Spinal cord (tissue), 10 donors: ENCODE data around the gene CACNA1E. TPM values are rescaled to one million over a fixed set of nuclear protein-coding genes. Genes with fewer than 3 reads are reported as not detected.

Experiments used
- DNase-seq, 6 donors: peaks; one replicate each; pipeline versions ENCODE4 v3.0.0 to v3.0.0-alpha.2; 2013 to 2015; ENCODE audit warnings: low spot score in 6 of 6, low read depth in 4 of 6
- H3K27ac ChIP-seq: one replicate; pipeline ENCODE4 v1.5.1; 2013; ENCODE audit warnings: low read depth, low read length, control low read depth
- H3K27me3 ChIP-seq: one replicate; pipeline ENCODE4 v1.6.1; 2013; ENCODE audit warnings: low read length; ENCODE audit not compliant: control insufficient read depth, insufficient read depth
- H3K36me3 ChIP-seq: one replicate; pipeline ENCODE4 v1.6.1; 2013; ENCODE audit warnings: low read length; ENCODE audit not compliant: control insufficient read depth, insufficient read depth
- H3K4me1 ChIP-seq: one replicate; pipeline ENCODE4 v1.6.1; 2013; ENCODE audit warnings: low read length; ENCODE audit not compliant: control insufficient read depth, insufficient read depth
- H3K4me3 ChIP-seq: one replicate; pipeline ENCODE4 v1.5.1; 2013; ENCODE audit warnings: low read depth, low read length, control low read depth
- H3K9me3 ChIP-seq: one replicate; pipeline ENCODE4 v1.6.1; 2013; ENCODE audit warnings: low read length; ENCODE audit not compliant: control insufficient read depth, insufficient read depth
- WGBS: methylation state at CpG from one replicate; pipeline ENCODE4 v1.1.5; 2013; ENCODE audit warnings: missing lambda C conversion rate; ENCODE audit not compliant: insufficient coverage; 5-methylcytosine and 5-hydroxymethylcytosine counted together
- long read RNA-seq, 4 donors: transcript quantifications; one replicate each; lab custom pipeline, GENCODE V29; 2026
- polyA plus RNA-seq, 2 donors: library from polyadenylated mRNA; unstranded; fragments of 120-200 nt; gene quantifications; one replicate each; pipeline ENCODE4 v1.2.1, GENCODE V29; 2013; ENCODE audit not compliant: insufficient read length in 2 of 2
- total RNA-seq, 2 donors: library from RNA; depleted of rRNA in 1 of 2; stranded (reverse); fragments of 120-200 nt in 1 of 2; fragments of >200 nt in 1 of 2; gene quantifications; one replicate each; pipeline versions ENCODE4 v1.2.3 to v1.2.4, GENCODE V29; 2013 to 2014
- donor health status: healthy.

CACNA1E gene
- total RNA-seq, result 10 to 100 TPM; 17.2 to 53.7 TPM
- polyA plus RNA-seq, result 10 to 100 TPM; 37.0 TPM
- long read RNA-seq, donor 1, partial matches to known transcripts, result 6 of 7 reads
- long read RNA-seq, donor 1, other reads (novel, unspliced or antisense), result 0 of 7 reads
- long read RNA-seq, donor 2, result 0 reads
- long read RNA-seq, donor 3, result 0 reads
- long read RNA-seq, donor 4, result 0 reads

DNA sequence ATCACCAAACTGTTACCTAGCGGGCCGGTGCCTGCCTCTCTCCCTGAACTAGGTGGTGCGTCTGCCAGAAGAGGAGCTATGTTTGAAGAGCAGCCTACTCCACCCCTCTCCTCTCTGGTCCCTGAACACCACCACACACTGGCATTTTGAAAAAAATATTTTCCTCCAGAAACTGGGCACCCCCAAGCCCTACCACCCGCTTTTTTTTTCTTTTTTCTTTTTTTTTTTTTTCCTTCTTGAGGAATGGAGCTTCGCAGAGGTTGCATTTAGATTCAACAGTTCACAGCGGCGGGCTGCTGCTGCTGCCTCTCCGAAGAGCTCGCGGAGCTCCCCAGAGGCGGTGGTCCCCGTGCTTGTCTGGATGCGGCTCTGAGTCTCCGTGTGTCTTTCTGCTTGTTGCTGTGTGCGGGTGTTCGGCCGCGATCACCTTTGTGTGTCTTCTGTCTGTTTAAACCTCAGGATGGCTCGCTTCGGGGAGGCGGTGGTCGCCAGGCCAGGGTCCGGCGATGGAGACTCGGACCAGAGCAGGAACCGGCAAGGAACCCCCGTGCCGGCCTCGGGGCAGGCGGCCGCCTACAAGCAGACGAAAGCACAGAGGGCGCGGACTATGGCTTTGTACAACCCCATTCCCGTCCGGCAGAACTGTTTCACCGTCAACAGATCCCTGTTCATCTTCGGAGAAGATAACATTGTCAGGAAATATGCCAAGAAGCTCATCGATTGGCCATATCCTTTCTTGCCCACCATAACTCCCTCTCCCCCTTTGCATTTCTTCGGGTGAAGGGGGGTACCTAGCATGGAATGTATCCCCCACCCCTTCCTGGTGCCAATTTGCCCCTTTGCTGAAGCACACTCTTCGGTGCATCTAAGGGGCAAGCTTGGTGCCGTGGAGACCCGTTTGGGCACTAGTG lies at the start of gene CACNA1E:
CACNA1E (plus strand) TSS at position 233 of the 911 bp plus-strand sequence; CDS start at position 461, 228 bp downstream.
- Histone ChIP-seq H3K27ac (peak within 1 kb of the TSS; percentile 59), H3K36me3 (no peaks in the 10 kb centered on the region), H3K4me1 (peaks cover 37% of the 10 kb centered on the region), H3K9me3 (no peaks in the 10 kb centered on the region), H3K4me3 (peak within 1 kb of the TSS; percentile 57), H3K27me3 (peaks cover 35% of the 10 kb centered on the region)
- DNase-seq, result peak in 2 of 6 donors; percentile 48 to 78
- WGBS, result 4% methylated on average over 37 of the region's 43 CpGs

DNA sequence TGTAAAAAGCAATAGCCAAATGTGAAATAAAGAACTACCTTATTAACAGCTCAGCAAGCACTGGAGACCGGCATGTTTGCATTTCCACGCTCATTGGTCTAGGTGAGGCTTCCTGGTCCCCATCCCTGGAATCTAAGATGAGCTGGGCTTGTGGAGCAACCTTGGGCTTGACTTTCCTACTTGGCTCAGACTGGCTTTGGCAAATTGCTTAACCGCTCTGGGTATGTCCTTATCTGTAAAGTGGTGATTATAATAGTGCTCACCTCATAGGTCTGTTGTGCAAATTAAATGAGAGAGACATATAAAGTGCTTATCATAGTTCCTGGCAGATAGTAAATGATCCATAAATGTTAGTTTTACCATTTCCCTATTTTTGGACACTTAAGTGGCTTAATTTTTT lies 49.4 kb upstream of the CACNA1E start:
- Histone ChIP-seq H3K27me3 (no peaks in the 10 kb centered on the region), H3K9me3 (no peaks in the 10 kb centered on the region), H3K27ac (no peak overlapping the region), H3K36me3 (no peaks in the 10 kb centered on the region), H3K4me3 (no peak overlapping the region), H3K4me1 (peaks cover 9% of the 10 kb centered on the region)
- no peak for DNase-seq
- WGBS, result 100% methylated on average over 2 of the region's 3 CpGs

DNA sequence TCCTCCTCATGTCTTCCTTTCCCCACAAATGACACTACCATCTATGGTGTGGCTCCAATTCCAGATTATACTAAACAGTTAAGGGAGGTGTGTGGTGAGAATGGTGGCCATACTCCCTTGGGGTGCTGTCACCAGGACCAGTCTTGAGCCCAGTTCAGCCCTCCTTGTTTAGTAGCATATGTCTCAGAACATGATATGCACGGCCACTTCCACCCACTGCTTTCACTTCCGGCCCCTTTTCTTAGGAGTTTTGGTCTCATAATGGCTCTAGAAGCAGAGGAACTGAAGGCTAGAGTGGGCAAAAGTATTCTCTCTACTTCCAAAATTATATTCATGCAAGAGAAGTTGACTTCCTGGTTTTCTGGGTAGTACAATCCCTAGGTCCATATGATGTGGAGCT lies 45.3 kb upstream of the CACNA1E start:
- Histone ChIP-seq H3K36me3 (no peaks in the 10 kb centered on the region), H3K27ac (no peak overlapping the region), H3K4me3 (no peak overlapping the region), H3K4me1 (no peaks in the 10 kb centered on the region), H3K9me3 (no peaks in the 10 kb centered on the region), H3K27me3 (no peaks in the 10 kb centered on the region)
- no CpG with 5 or more reads among the region's 2 CpGs for WGBS
- DNase-seq, result no peak

DNA sequence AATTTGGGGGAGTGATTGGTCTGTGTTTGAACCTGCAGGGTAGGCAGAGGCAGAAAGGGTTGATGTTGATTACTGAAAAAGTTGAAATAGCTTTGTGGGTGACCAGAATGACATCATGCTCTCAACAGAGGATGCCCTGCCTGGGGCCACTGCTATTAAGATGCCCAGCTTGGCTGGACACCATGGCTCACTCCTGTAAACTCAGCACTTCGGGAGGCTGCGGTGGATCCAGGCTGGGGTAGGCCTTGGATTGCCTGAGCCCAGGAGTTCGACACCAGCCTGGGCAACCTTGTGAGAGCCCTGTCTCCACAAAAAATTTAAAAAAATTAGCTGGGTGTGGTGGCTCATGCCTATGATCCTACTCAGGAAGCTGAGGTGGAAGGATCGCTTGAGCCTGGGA lies 42.8 kb upstream of the CACNA1E start:
- no peak for DNase-seq
- H3K4me1 ChIP-seq, result no peaks in the 10 kb centered on the region
- no peaks in the 10 kb centered on the region for H3K36me3 ChIP-seq
- H3K27me3 ChIP-seq, result no peaks in the 10 kb centered on the region
- 100% methylated on average over 2 of the region's 4 CpGs for WGBS
- H3K27ac ChIP-seq, result no peak overlapping the region
- H3K9me3 ChIP-seq, result no peaks in the 10 kb centered on the region
- no peak overlapping the region for H3K4me3 ChIP-seq

DNA sequence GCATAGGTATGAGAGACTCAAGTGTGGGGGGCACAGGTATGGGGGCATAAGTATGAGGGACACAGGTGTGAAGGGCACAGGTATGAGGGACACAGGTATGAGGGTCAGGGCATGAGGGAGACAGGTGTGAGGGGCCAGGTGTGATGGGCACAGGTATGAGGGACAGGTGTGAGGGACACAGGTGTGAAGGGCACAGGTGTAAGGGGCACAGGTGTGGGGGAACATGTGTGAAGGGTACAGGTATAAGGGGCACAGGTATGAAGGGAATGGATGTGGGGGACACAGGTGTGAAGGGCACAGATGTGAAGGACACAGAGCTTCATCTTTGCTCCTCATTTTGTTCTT lies 41.2 kb upstream of the CACNA1E start:
- Histone ChIP-seq H3K36me3 (no peaks in the 10 kb centered on the region), H3K4me3 (no peak overlapping the region), H3K4me1 (no peaks in the 10 kb centered on the region), H3K27ac (no peak overlapping the region), H3K9me3 (no peaks in the 10 kb centered on the region), H3K27me3 (no peaks in the 10 kb centered on the region)
- DNase-seq, result no peak

DNA sequence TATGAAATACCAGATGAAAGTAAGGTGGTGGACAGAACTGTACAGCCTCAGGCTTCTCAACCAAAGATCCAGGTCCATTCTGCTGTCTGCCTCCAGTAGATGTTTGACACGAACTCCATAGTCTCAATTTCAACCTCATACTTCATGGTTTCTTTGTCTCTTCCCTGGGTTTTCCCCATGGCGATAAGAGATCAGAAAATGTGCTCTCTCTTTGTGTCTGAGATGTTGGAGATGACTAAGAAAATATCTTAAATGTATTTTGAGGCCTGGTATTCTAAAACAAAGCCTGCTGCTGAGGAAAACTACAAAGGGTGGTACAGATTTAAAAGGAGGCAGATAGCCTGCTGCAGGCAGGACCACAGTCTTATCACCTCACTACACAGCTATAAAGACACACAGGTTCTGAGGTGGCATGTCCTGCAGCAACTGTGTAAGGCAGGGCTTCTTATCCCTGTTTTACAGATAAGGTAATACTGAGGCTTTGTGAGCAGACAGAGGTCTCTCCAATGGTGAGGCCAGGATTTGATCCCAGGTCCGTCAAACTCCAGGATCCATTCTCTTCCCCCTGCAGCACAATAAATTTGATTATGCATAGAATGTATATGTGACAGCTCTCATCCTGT lies 40.0 kb upstream of the CACNA1E start:
- Histone ChIP-seq H3K27me3 (no peaks in the 10 kb centered on the region), H3K27ac (no peak overlapping the region), H3K36me3 (no peaks in the 10 kb centered on the region), H3K4me1 (no peaks in the 10 kb centered on the region), H3K9me3 (peaks cover 3% of the 10 kb centered on the region), H3K4me3 (no peak overlapping the region)
- DNase-seq, result no peak
- no CpG with 5 or more reads among the region's 3 CpGs for WGBS

DNA sequence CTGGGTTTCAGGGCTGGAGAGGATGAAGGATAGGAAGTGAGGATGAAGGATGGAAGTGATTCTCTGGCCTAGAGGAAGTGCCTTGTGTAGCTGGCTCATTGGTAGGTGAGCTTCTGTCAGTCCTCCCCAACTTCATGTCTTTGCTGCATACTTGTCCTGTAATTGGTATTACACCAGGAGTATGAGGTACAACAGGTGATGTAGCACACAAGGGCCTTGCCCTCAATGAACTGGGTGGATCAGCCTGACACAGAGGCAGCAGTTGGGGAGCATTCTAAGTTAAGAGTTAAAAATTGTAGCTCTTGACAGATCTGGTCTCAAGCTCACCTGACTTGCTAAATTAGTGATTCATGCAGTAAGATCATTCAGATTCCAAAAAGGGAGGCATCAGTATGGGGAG lies 37.9 kb upstream of the CACNA1E start:
- Histone ChIP-seq H3K4me3 (no peak overlapping the region), H3K4me1 (no peaks in the 10 kb centered on the region), H3K27ac (no peak overlapping the region), H3K27me3 (no peaks in the 10 kb centered on the region), H3K36me3 (no peaks in the 10 kb centered on the region), H3K9me3 (peaks cover 3% of the 10 kb centered on the region)
- no peak for DNase-seq

DNA sequence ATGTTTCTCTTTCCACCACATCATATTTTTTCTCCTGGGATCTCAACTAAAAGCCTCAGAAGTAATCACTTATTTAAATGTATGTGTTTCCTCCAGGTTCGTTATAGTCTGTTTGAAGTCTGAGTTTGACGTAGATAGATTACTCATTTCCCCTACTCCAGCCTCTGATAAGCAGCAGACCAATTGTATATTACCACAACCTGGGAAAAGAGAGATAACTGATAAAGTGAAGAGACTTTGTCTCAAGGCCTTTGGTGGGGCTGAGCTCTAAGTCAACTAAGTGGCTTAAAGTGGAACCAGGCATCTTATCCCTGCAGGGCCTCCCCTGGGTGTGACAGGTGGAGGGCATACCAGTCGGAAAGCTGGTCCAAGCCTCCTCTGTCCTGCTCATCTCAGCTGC lies 34.9 kb upstream of the CACNA1E start:
- Histone ChIP-seq H3K4me3 (no peak overlapping the region), H3K36me3 (no peaks in the 10 kb centered on the region), H3K4me1 (no peaks in the 10 kb centered on the region), H3K27ac (no peak overlapping the region), H3K9me3 (peaks cover 3% of the 10 kb centered on the region), H3K27me3 (no peaks in the 10 kb centered on the region)
- 94% methylated on average over 1 of the region's 3 CpGs for WGBS
- DNase-seq, result no peak

DNA sequence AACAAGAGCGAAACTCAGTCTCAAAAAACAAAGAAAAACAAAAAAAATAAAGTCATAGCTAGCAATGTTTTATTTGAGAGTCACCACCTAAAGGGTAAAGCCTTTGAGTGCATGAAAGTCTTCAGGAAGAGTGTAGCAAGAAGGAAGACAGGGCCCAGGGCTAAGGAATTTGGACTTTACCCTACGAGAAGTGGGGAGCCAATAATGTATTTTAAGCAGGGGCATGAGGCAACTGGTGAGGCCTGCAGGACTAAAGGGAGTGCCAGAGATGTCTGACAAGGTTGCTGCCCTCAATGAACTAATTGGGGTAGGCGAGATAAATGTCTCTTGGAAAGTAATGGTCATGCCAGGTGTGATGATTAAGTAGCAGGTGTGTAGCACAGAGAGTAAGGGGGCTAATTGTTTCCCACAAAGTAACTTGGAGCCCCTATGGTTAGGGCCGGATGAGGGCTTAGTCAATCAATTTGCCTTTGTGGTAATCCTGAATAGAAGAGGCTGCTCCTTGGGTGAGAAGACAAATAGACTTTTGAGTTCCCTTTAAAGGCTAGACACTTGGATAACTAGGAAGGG lies 31.6 kb upstream of the CACNA1E start:
- H3K36me3 ChIP-seq, result no peaks in the 10 kb centered on the region
- H3K4me3 ChIP-seq, result no peak overlapping the region
- peaks cover 3% of the 10 kb centered on the region for H3K9me3 ChIP-seq
- H3K4me1 ChIP-seq, result no peaks in the 10 kb centered on the region
- DNase-seq, result no peak
- H3K27me3 ChIP-seq, result no peaks in the 10 kb centered on the region
- H3K27ac ChIP-seq, result no peak overlapping the region
- WGBS, result 70% methylated on average over 3 of the region's 4 CpGs
